C4-2B (cell line): ENCODE results near the gene MOGAT3.

Source experiments
- H3K27ac ChIP-seq: fragments of 450-650 bp; 2 replicates; pipeline ENCODE4 v1.5.1; 2017
- ZFX ChIP-seq: fragments of 450-650 bp; IDR thresholded peaks from 2 replicates; pipeline ENCODE4 v1.6.1; 2017
- TF ChIP-seq, protein P1 (sequence below): fragments of 450-650 bp; conservative IDR thresholded peaks from 2 replicates; pipeline ENCODE4 v1.5.1; 2017; ENCODE audit warnings: mild to moderate bottlenecking

MOGAT3 gene

DNA sequence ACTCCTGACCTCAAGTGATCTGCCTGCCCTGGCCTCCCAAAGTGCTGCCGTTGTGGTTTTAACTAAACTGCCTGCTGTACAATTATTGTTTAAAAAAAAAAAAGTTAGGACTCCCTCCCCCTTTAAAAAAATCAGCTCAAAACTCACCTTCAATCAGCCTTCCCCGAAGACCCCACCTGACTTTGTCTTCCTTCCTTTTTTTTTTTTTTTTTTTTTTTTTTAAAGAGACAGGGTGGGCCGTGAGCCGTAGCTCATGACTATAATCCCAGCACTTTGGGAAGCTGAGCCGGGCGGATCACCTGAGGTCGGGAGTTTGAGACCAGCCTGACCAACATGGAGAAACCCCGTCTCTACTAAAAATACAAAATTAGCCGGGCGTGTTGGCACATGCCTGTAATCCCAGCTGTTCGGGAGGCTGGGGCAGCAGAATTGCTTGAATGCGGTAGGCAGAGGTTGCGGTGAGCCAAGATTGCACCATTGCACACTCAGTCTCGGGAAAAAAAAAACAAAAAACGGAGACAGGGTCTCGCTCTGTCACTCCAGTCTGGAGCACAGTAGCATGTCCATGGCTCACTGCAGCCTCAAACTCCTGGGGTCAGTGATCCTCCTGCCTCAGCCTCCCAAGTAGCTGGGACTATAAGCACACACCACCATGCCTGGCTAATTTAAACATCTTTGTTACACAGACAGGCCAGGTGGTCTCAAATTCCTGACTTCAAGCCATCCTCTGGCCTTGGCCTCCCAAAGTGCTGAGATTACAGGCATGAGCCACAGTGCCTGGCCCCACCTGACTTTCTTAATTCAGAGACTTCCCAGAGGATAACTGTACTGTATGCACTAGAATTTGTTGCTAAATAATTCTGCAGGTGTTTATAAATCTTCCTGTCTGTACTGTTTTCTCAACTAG is 40.9 kb upstream of the MOGAT3 start:
- no peak overlapping the region for H3K27ac ChIP-seq
- TF ChIP-seq ZFX = no peak
- TF ChIP-seq, protein P1, sequence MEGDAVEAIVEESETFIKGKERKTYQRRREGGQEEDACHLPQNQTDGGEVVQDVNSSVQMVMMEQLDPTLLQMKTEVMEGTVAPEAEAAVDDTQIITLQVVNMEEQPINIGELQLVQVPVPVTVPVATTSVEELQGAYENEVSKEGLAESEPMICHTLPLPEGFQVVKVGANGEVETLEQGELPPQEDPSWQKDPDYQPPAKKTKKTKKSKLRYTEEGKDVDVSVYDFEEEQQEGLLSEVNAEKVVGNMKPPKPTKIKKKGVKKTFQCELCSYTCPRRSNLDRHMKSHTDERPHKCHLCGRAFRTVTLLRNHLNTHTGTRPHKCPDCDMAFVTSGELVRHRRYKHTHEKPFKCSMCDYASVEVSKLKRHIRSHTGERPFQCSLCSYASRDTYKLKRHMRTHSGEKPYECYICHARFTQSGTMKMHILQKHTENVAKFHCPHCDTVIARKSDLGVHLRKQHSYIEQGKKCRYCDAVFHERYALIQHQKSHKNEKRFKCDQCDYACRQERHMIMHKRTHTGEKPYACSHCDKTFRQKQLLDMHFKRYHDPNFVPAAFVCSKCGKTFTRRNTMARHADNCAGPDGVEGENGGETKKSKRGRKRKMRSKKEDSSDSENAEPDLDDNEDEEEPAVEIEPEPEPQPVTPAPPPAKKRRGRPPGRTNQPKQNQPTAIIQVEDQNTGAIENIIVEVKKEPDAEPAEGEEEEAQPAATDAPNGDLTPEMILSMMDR = no peak

DNA sequence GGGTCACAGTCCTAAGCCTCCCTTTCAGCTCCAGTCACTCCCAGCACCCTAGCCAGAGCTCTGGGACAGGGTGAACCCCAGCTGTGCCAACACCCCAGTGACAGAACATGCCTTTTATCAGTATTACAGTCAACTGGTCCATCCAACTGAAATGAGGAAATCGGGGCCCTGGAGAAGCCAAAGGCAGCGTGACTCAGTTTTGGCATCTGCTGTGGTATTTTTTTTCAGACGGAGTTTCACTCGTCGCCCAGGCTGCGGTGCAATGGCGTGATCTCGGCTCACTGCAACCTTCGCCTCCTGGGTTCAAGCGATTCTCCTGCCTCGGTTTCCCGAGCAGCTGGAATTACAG is 40.2 kb upstream of the MOGAT3 start:
- no peak for TF ChIP-seq ZFX
- TF ChIP-seq, protein P1 = no peak
- H3K27ac ChIP-seq = no peak overlapping the region

DNA sequence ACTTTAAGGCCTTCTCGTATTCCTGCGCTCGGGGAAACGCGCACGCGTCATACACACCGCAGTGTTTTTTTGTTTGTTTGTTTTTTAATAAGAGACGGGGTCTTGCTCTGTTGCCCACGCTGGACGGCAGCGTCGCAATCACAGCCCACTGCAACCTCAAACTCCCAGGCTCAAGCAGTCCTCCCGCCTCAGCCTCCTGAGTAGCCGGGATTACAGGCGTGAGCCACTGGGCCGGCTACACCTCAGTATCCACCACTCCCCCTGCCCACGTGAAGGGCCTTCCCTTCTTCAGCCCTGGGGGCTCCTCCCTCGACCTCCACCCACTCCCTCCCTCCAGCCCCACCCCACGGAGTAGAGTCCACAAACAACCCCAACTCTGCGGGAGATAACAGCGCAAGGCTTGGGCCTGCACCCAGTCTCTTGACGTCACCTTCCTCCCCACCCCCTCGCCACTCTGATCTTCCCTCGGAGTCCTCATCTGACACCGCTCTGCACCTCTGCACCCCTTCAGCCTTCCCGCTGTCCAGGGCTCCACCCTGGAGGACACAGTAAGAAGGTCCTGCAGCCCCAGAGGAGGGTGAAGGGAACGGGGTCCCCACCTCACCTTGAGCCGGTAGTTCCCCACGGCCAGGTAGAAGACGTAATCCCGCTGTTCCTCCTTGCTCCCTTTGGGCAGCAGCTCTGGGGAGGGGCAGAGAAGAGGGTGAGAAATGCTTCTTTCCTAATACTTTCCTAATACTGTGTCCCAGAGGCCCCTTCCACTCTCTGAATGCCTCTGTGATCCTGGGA is 39.6 kb upstream of the MOGAT3 start:
- TF ChIP-seq ZFX = no peak
- TF ChIP-seq, protein P1 = no peak
- no peak overlapping the region for H3K27ac ChIP-seq

DNA sequence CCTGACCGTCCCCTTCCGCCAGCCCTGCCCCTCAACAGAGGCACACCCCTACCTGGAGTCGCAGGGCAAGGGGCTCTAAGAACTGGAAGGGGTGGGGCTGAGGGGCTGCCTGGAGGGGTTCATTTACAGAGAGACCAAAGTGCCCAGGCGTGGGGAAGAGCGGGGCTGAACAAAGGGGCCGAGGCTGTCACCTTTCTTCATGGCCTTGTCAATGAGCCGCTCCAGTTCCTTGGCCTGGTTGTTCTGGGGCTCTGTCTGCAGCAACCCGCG is 39.0 kb upstream of the MOGAT3 start:
- H3K27ac ChIP-seq = no peak overlapping the region
- TF ChIP-seq, protein P1 = no peak
- TF ChIP-seq ZFX = no peak

DNA sequence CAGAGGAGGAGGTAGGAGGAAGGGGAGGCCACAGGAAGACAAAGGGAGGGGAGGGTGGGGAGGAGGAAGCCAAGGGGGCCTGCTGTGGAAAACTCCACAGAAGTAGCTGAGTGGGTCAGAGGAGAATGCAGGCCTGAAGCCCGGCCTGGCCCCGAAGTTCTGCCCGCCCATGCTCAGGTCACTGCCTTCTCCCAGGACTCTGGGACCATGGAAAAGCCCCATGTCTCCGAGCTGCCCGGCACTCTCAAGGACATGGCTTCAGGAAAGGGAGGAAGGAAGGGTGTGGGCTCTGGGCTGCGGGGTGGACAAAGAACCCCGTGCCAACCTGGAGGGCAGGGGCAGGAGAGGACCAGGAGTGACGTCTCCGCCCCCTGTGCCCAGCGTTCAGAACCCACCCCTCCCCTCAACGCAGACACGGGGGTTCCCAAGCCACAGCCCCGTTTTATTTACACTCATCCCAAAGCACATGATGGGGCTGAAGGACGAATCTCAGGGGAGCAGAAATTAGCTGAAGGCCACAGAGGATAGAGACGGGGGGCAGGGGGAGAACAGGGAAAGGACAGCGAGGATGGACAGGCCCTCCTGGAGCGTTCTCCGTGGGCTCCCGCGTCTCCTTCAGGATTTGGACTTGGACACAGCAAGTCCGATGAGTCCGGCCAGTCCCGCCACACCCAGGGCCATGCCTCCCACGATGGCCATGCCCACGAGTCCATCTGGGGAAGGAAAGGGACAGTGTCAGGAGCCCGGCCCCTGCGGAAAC is 38.5 kb upstream of the MOGAT3 start:
- no peak overlapping the region for H3K27ac ChIP-seq
- TF ChIP-seq, protein P1 = no peak
- no peak for TF ChIP-seq ZFX

DNA sequence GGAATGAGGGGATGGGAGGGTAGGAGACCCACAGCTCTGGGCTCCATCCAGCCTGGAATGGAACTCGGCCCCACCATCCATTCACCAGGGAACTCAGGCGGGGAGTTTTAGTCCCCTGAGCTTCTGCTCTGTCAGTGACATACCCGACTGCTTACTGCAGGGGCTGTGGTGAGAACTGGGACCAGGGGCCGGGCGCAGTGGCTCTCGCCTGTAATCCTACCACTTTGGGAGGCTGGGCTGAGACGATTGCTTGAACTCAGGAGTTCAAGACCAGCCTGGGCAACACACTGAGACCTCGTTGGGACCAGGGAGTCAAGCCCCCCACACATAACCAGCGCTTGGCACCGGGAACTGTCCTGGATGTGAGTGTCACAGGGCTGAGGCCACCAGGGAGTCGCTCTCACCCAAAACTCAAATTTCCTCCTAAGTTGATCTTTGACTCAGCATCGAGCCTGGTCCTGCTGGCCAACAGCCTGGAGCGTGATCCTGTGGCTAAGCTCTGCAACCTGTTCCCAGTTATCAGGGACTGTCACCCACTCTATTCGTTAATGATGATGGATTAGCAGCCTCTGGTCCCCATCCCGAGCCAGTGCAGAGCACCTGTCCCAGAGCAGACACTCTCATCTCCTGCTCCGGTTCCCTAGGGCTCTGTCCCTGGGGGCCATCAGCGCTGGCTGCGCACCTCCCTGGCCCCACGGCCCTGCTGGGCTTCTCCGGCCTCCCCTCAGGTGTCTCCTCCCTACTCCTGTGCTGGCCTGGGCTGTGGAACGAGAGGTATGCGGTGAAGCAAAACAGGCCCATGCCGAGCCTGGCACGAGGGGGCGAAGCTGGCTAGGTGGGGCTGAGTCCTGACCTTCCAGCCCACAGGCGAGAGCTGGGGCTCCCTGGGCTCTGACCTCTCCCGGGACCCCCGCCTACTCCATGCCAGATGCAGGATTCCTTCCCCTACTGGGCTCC is 37.7 kb upstream of the MOGAT3 start:
- TF ChIP-seq, protein P1 = no peak
- no peak overlapping the region for H3K27ac ChIP-seq
